ENCODE results near the gene CNNM2. TPM values are rescaled to one million over a fixed set of nuclear protein-coding genes. Genes with fewer than 3 reads are reported as not detected.

CNNM2 gene
- total and polyA plus RNA-seq, 8 donors: 2.0 to 8.9 (median 5.9) TPM

DNA sequence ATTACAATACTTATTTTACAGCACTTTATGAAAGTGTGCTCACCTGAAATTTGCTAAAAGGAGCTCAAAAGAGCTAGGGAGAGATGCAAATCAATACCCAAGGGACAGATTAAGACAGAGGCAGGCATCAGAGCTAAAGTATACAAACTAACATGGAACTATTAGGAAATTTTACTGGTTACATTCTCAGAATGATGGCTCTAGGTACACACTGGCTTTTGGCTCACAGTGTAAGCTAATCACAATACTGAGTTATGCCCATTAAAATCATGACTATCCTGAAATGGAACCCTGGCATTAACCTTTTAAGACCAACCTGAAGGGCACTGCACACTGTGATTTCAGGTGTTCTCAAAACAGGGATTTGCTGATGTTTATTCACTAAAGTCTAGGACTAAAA is 176.9 kb downstream of the CNNM2 start:
- H3K9me3 ChIP-seq: no peaks in the 10 kb centered on the region
- no peak overlapping the region for H3K4me3 ChIP-seq
- ATAC-seq (no peak), FAIRE-seq (no peak), DNase-seq (no peak)
- no peak overlapping the region for H3K27ac ChIP-seq
- TF ChIP-seq, protein P1, sequence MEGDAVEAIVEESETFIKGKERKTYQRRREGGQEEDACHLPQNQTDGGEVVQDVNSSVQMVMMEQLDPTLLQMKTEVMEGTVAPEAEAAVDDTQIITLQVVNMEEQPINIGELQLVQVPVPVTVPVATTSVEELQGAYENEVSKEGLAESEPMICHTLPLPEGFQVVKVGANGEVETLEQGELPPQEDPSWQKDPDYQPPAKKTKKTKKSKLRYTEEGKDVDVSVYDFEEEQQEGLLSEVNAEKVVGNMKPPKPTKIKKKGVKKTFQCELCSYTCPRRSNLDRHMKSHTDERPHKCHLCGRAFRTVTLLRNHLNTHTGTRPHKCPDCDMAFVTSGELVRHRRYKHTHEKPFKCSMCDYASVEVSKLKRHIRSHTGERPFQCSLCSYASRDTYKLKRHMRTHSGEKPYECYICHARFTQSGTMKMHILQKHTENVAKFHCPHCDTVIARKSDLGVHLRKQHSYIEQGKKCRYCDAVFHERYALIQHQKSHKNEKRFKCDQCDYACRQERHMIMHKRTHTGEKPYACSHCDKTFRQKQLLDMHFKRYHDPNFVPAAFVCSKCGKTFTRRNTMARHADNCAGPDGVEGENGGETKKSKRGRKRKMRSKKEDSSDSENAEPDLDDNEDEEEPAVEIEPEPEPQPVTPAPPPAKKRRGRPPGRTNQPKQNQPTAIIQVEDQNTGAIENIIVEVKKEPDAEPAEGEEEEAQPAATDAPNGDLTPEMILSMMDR (IDR thresholded peaks at IDR 0.05): no peak
- H3K4me1 ChIP-seq: no peaks in the 10 kb centered on the region
- intact Hi-C loops (cut with DNase I): no loop called here
- H3K36me3 ChIP-seq: peaks cover 0 to 65% (median 25%) of the 10 kb centered on the region in 3 donors
- no peaks in the 10 kb centered on the region for H3K27me3 ChIP-seq

DNA sequence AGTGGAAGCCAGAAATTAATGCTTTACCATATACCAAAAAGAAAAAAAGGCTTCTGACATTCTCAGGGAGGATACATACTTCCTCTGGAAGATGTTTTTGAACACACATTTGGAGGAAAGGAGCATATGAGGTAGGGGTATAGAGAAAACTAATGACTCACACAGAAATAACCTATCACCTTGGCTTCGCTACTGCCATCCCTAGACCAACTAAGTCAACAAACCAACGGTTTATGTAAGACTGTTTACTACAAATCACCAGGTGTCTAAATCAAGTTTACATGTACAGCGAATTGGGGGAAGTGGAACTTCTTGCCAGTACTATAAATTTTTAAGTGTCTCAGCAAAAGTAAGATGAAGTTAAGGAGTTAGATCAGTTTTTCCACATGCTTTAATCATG is 178.0 kb downstream of the CNNM2 start:
- ATAC-seq (no peak), DNase-seq (no peak), FAIRE-seq (no peak)
- no peak overlapping the region for H3K27ac ChIP-seq
- no peak overlapping the region for H3K4me3 ChIP-seq
- H3K36me3 ChIP-seq: peaks cover 0 to 63% (median 21%) of the 10 kb centered on the region in 3 donors
- TF ChIP-seq, protein P1 (IDR thresholded peaks at IDR 0.05): no peak
- intact Hi-C loops (cut with DNase I): no loop called here
- H3K4me1 ChIP-seq: no peaks in the 10 kb centered on the region
- no peaks in the 10 kb centered on the region for H3K9me3 ChIP-seq
- 64% methylated on average over 3 of the region's 3 CpGs for WGBS, 2 donors
- no peaks in the 10 kb centered on the region for H3K27me3 ChIP-seq

DNA sequence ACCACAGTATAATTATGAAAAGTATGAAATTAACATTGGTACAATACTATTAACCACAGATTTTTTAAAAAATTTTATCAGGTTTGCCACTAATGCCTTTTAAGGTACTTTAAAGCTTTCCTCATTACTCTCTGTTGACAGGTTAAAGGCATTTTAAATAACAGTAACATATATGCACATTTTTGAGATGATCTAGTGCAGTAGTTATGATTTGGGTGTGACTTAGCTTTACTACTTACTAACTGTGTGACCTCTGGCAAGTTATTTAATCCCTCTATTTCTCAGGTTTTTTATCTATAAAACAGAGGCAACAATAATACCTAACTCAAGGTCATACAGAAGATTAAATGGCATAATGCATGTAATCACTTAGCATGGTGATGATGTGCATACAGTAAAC is 180.1 kb downstream of the CNNM2 start:
- Histone ChIP-seq H3K9me3 (no peaks in the 10 kb centered on the region), H3K36me3 (peaks cover 0 to 43% (median 6%) of the 10 kb centered on the region in 3 donors), H3K27me3 (no peaks in the 10 kb centered on the region), H3K4me3 (no peak overlapping the region), H3K27ac (no peak overlapping the region), H3K4me1 (no peaks in the 10 kb centered on the region)
- TF ChIP-seq, protein P1 (IDR thresholded peaks at IDR 0.05): no peak
- no peak for FAIRE-seq
- DNase-seq: no peak
- ATAC-seq: no peak
- intact Hi-C loops (cut with DNase I): no loop called here

DNA sequence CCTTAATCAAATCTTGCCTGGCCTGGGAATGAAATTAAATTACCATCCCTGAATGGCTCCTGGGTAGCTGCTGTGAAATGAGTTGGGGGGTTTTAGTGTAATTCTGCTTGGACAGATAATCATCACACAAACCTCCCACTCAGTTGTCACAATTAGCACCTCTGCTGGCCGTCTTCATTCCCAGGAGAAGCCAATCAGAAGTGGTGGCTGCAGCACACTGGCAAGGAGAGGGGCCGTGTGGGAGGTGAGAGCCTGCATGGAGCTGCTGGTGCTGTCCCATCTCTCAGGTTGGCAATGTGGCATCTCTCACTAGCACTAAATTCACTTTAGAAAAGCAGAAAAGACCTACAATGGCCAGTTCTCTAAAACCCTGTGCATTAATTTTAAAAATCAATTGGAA is 182.5 kb downstream of the CNNM2 start:
- intact Hi-C loops (cut with DNase I): no loop called here
- TF ChIP-seq, protein P1 (IDR thresholded peaks at IDR 0.05): no peak
- FAIRE-seq (no peak), ATAC-seq (no peak), DNase-seq (no peak)
- Histone ChIP-seq H3K36me3 (peaks cover 0 to 43% (median 7%) of the 10 kb centered on the region in 3 donors), H3K27ac (no peak overlapping the region), H3K9me3 (no peaks in the 10 kb centered on the region), H3K4me1 (no peaks in the 10 kb centered on the region), H3K4me3 (no peak overlapping the region), H3K27me3 (no peaks in the 10 kb centered on the region)
- 83 to 91% methylated on average over 2 of the region's 2 CpGs for WGBS, 2 donors

DNA sequence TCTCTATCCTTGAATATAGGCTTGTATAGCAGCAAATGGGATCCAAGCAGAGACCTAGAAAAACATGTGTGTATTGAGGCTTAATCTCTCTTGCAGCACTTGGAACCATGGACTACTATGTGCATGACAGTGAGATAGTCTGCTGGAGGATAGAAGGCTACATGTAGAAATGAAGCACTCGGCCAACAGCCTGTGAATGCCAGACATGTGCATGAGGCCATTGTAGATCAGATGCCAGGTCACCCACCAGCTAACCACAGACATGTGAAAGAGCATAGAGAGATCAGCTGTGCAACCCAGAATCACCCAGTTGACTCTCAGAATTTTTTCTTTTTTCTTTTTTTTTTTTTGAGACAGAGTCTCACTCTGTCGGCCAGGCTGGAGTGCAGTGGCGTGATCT is 184.1 kb downstream of the CNNM2 start:
- intact Hi-C loops (cut with DNase I): no loop called here
- TF ChIP-seq, protein P1 (IDR thresholded peaks at IDR 0.05): no peak
- DNase-seq (no peak), ATAC-seq (no peak), FAIRE-seq (no peak)
- no peaks in the 10 kb centered on the region for H3K9me3 ChIP-seq
- H3K4me1 ChIP-seq: no peaks in the 10 kb centered on the region
- no peak overlapping the region for H3K27ac ChIP-seq
- WGBS, 2 donors: 92 to 94% methylated on average over 3 of the region's 3 CpGs
- peaks cover 0 to 46% (median 7%) of the 10 kb centered on the region in 3 donors for H3K36me3 ChIP-seq
- H3K27me3 ChIP-seq: no peaks in the 10 kb centered on the region
- H3K4me3 ChIP-seq: no peak overlapping the region

Data from pancreas (tissue), 10 donors.